ENCODE data around the gene IRS2.
"Not testable (repeated sequence)": the region's sequence is repeated elsewhere in the genome, so short reads cannot be mapped to it uniquely, and the experiment has no call there.

IRS2 gene

GRCh38 chr13:109755551-109755950, 30.8 kb downstream of the IRS2 start:
- no peak for DNase-seq

DNA sequence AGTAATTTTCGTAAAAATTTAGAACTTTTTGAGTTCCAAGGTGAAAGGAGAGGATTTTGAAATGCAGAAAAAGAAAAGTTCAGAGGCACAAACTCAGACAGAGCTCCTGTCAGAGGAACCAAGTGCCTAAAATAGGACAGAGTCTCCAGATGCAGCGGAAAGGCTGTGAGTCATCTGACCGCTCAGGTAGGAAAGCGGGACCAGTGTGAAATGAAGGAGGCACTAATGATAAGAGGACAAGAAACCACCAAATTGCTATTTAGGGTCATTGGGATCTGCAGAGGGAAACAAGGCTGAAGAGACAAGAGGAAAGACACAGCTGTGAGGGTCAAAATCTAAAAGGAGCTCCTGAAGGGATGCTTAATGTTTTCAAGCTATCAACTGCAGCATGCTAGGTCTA, 34.9 kb downstream of the IRS2 start:
- no peak for DNase-seq

- no peak for DNase-seq
Measured at GRCh38 chr13:109750221-109750775, 36.1 kb downstream of the IRS2 start.

GRCh38 chr13:109749365-109749764, 37.0 kb downstream of the IRS2 start:
- DNase-seq = no peak

- DNase-seq = no peak
Measured at GRCh38 chr13:109748677-109749076, 37.7 kb downstream of the IRS2 start.

- no peak for DNase-seq
Measured at GRCh38 chr13:109747524-109747923, 38.9 kb downstream of the IRS2 start.

GRCh38 chr13:109746364-109746763, 40.0 kb downstream of the IRS2 start:
- DNase-seq = no peak

- DNase-seq = no peak
Measured at GRCh38 chr13:109745702-109746101, 40.7 kb downstream of the IRS2 start.

DNA sequence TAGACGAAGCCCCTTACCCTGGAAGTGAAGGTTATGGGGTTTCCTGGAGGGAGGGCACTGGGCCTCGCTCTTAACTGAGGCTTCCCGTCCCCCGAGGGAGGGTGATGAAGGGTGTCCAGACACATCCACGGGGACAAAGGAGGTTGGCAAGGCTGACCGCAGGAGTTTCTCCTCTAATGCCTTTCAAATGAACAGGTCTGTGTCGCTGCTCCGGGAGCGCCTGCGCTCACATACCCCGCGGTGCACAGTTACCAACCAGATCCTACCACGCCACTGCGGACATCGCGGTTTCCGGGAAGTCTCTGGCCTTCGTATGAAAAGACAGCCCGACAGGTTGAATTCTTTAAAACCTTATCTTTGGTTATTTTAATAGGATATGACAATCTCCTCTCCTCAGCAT, 41.3 kb downstream of the IRS2 start:
- DNase-seq = no peak

DNA sequence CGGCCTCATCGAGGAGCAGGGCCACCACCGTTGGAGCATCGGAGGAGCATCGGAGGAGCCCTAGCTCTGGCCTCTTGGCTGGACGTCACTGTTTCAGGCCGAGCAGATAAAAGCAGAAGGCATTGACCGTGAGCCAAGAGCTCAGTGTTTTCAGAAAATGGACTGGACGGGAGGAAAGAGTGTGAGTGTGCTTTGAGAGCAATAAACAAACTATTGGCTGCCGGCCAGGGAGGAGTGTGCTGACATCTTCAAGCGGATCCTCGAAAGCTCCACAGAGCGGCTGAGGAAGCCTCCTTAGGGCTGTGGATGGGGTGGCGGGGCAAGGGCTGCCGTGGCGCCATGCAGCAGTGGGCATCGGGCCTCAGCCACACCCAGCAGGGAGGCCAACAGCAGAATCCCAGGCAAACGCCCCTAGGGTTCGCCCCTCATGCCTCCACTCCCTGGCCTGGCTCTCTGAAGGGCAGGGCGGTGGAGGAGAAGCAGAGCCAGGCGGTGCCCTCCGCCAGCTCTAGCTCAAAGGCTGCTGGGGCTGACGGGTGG, 41.8 kb downstream of the IRS2 start:
- peak; percentile 59 for DNase-seq

- DNase-seq = peak; percentile 69
Measured at GRCh38 chr13:109743706-109744453, 42.5 kb downstream of the IRS2 start.

- no peak for DNase-seq
Measured at GRCh38 chr13:109741966-109742365, 44.4 kb downstream of the IRS2 start.

- no peak for DNase-seq
Measured at GRCh38 chr13:109740721-109741120, 45.7 kb downstream of the IRS2 start.

- DNase-seq = no peak
Measured at GRCh38 chr13:109740121-109740520, 46.3 kb downstream of the IRS2 start.

DNA sequence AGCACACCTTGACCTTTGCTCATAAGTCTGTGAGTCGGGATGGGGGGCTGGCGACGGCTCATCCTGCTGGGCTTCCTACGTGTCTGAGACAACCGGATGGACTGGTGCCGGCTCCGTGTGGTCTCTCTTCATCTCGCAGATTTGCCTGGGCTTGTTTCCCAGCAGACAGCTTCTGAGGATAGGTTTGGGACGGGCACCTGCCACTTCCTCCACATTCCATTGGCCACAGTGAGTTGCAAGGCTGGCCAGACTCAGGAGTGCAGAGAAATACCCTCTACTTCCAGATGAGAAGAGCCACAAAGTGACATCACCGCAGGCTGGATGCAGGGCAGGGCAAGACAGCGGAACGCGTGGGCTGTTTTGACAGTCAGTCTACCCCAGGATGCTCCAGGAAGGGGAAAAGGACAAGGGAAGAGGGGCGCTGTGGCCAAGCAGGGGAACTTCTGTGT, 48.1 kb downstream of the IRS2 start:
- DNase-seq = no peak

- no peak for DNase-seq
Measured at GRCh38 chr13:109737606-109738005, 48.8 kb downstream of the IRS2 start.

DNA sequence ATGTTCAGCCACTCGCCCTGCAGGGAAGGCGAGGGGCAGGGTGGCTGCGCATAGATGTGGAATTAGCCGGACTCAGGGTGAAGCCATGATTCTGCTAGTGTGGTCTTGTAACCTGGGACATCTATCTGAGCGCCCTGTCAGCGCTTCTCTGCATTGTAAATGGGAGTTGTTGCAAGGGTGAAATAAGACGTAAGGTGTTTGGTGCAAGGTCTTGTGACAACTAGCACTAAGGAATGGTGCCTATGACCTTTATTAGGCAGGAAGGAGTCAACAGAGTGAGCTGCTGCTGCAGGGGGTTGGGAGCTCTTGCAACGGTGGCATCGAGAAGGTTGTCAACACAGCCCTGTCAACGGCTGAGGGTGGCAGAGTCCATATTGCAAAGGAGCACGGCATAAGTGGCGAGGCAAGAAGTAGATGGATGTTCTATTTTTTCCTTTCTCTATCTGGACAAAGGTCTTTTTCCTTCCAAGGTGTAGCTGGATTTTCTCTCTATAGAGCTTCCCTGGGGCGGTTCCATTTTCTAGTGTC, 49.3 kb downstream of the IRS2 start:
- DNase-seq = no peak

DNA sequence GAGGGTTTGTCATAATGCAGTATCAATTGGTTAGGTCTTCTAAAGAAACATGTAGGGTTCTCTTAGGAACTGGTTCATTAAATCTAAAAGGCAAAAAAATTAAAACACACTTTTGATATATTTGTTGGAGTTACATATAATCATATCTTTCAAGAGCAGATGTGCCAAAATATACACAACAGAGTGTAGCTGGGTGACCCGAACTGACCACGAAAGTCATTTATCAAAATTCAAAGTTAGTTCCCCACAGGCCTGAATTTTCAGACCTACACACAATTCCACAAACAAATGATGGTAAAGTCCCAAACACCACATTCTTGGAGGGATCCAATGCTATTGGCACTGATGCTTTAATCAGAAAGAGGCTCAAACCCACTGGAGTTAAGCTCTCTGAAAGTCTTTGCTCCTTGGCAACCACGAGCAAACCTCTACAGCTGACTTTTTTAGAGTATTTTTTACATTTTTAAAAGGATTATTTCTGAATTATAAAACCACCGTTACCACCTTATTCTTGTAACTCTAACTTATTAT, 50.9 kb downstream of the IRS2 start:
- DNase-seq = no peak

GRCh38 chr13:109734002-109734785, 52.2 kb downstream of the IRS2 start:
- DNase-seq = no peak

DNA sequence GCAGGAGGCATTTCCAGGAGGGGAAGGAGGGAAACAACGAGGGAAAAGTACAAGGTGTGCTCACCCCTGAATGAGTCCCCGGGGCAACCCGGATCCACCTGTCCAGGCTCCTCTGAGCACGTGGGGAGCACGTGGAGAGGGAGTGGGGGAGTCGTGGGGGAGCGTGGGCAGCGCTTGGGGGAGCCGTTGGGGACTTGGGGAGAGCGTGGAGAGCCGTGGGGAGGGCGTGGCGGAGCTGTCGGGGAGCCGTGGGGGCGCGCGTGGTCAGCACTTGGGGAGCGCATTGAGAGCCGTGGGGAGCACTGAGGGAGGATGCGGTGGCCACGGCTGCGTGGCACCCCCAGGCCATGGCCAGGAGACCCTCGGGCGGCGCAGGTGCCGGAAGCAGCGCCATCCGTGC, 52.8 kb downstream of the IRS2 start:
- DNase-seq = no peak

DNA sequence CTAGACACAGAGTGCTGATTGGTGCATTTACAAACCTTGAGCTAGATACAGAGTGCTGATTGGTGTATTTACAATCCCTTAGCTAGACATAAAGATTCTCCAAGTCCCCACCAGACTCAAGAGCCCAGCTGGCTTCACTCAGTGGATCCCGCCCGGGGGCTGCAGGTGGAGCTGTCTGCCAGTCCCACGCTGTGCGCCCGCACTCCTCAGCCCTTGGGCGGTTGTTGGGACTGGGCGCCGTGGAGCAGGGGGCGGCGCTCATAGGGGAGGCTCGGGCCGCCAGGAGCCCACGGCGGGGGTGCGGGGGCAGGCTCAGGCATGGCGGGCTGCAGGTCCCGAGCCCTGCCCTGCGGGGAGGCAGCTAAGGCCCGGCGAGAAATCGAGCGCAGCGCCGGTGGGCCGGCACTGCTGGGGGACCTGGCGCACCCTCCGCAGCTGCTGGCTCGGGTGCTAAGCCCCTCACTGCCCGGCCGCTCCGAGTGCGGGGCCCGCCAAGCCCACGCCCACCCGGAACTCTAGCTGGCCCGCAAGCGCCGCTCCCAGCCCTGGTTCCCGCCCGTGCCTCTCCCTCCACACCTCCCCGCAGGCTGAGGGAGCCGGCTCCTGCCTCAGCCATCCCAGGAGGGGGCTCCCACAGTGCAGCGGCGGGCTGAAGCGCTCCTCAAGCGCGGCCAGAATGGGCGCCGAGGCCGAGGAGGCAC, 53.8 kb downstream of the IRS2 start:
- not testable (repeated sequence) for DNase-seq

DNA sequence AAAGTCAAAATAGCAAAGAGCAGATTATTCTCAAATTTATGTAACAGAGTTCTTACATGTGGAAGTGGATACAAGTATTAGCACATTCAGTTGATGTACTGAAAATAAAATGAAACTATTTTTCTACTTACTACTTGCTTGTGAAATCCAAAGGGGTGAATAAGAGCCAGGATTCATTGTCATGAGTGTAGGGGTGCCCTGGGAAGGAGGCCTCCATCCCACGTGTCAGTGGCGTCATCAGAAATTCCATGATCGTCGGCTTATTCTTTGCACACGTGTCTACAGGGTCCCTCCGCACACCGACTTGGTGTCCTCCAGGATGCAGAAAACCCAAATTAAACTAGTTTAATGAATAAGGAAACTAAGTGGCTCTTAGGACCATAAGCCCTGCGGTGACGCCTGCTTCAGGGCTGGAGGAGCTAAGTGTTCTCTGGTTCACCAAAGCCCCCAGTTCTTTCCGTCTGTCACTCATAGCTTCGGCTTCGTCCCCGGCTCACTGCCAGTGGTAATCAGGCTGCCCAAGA, 55.5 kb downstream of the IRS2 start:
- DNase-seq = no peak

Measured in RPMI8226 (cell line).